Superior temporal gyrus (tissue), 1 donor: ENCODE results near the gene ZSWIM5.
"Not testable (repeated sequence)": the region's sequence is repeated elsewhere in the genome, so short reads cannot be mapped to it uniquely, and the experiment has no call there.

Experiments
- DNase-seq: peaks from one replicate; pipeline ENCODE4 v3.0.0-alpha.2; 2016; ENCODE audit errors: extremely low spot score

The ZSWIM5 gene

DNA sequence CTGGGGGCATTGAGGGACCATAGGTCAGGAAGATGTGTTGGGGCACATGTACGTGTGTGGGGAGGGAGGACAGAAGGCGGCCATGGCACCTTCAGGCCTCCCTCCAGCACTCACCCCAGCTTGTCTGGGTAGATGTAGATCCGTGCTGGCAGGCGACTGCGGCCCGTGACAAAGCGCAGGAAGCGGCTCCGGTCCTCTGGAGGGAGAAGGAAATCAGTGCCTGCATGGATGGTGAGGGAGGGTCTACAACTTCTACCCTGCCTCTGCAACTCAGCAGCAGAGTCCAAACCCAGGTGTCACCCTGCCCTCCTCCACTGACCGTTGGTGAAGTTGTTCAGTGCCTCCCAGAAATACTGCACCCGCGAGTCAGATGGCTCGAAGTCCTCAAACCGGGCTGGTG lies 202.7 kb downstream of the ZSWIM5 start:
- no peak for DNase-seq

DNA sequence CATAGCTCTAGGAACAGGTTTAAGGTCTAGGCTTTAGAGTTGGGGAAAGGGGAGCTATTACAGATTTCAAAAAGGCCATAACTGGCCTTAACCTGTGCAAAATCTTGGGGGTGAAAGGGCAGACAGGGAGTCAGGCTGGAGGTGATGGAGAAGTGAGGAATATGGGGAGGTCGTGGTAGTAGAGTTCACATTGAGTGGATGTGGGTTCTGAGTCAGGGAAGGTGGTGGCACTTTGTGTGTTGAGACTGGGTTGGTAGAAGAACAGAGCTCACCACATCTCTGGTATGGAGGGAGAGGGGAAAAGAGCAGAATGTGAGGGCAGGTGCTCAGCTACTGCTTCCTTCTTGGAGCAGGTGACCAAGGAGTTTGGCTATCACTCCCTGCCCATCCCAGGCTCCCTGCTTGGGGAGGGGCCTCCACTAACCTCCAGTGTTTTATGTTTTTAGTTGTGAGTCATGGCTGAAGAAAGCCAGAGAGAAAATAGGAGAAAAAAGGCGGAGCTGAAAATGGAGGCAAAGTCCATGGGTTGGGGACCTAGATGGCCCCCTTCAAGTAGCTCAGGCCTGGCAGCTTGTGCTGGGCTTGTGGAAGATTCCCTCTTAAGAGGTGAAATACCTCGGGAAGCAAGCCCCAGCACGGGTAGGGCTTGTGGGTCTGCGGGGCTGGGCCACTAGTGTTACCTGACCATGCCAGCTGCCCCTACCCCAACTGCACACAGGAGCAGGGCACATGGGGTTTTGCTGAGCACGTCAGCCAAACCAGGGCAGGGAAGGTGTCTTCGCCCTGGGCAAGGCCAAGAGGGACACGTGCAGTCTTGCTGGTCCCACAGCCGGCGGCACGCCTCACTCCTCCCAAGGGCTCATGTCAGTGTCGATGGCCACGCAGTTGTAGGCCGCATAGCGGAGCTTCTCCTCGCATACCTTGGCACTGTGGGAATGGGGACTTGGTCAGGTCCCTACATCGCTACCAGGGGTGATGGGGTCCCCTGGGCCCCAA lies 203.5 kb downstream of the ZSWIM5 start:
- no peak for DNase-seq

DNA sequence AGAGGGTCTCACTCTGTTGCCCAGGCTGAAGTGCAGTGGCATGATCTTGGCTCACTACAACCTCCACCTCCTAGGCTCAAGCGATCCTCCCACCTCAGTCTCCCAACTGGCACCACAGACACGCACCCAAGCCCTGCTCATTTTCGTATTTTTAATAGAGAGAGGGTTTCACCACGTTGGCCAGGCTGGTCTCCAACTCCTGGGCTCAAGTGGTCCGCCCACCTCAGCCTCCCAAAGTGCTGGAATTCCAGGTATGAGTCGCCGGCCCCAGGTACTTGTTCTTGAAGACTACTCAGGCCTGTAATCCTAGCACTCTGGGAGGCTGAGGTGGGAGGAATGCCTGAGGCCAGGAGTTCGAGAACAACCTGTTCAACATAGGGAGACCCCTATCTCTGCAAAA lies 204.8 kb downstream of the ZSWIM5 start:
- DNase-seq, result not testable (repeated sequence)

DNA sequence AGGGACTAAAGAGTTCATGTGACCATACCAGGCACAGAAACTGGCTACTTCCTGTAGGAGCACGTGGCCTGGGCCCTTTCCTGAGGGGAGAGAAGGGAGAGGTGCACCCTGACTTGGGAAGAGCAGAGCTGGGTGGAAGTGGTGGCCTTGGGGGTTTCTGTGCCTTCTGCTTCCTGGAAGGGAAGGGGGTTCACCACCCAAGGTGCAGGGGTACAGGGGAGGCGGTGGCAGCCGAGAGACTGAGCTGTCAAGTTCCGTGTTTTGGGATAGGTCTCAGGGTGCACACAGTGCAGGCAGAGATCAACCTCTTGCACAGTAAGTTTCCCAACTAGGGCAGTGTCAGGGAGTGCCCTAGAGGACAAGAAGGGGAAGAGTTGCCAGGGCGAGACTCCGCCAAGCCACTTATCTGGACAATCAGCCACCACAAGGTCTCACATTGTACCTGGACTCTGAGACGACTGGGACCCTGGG lies 205.4 kb downstream of the ZSWIM5 start:
- DNase-seq, result no peak

DNA sequence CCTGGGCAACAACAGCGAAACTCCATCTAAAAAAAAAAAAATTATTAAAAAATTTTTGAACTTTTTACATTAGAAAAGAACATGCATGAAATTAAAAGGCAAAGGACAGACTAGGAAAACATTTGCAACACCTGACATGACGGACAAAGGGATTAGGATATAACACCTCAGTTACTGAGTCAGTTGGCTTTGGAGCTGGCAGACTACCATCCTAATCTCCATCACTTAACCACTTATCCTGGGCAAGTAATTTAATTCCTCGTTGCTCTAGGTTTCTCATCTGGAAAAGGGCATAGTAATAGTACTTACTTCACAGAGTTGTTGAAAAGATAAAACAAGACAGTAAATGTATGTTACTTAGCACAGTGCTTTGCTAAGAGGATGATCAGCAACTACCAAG lies 207.2 kb downstream of the ZSWIM5 start:
- no peak for DNase-seq

DNA sequence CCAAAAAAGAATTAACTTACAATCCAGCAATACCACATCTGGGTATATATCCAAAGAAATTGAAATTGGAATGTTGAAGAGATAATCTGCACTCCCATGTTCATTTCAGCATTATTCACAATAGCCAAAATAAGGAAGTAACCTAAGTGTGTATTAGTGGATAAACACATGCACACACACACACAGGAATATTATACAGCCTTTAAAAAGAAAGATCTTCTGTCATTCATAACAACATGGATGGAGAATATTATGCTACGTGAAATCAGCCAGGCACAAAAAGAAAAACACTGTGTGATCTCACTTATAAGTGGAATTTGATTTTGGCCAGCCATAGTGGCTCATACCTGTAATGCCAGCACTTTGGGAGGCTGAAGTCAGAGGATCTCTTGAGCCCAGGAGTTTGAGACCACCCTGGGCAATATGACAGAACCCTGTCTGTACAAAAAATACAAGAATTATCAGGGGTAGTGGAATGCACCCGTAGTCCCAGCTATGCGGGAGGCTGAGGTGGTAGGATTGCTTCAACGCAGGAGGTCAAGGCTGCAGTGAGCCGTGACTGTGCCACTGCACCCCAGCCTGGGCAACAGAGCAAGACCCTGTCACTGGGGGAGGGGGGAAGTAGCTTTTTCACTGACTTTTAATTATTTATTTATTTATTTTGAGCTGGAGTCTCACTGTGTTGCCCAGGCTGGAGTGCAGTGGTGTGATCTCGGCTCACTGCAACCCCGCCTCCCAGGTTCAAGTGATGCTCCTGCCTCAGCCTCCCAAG lies 210.8 kb downstream of the ZSWIM5 start:
- DNase-seq, result no peak

DNA sequence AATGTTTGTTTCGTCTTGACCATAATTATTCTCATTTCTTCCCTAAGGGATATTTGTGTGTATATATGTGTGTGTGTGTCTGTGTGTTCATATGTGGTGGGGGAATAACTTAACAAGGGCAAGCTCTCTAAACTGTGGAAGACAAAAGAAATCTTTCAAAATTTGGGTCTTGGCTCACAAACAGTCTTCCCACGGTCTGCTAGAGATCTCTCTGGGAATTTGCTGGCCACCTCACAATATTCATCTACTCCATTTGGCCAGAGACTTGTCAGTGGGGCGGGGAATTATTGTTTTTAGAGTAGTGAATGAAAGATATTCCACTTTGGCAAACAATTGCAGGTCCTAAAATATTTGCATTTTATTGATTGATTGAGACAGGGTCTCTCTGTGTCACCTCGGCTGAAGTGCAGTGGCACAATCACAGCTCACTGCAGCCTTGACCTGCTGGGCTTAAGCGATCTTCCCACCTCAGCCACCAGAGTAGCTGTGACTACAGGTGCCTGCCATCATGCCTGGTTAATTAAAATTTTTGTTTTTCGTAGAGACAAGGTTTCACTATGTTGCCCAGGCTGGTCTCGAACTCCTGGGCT lies 212.0 kb downstream of the ZSWIM5 start:
- DNase-seq, result no peak

DNA sequence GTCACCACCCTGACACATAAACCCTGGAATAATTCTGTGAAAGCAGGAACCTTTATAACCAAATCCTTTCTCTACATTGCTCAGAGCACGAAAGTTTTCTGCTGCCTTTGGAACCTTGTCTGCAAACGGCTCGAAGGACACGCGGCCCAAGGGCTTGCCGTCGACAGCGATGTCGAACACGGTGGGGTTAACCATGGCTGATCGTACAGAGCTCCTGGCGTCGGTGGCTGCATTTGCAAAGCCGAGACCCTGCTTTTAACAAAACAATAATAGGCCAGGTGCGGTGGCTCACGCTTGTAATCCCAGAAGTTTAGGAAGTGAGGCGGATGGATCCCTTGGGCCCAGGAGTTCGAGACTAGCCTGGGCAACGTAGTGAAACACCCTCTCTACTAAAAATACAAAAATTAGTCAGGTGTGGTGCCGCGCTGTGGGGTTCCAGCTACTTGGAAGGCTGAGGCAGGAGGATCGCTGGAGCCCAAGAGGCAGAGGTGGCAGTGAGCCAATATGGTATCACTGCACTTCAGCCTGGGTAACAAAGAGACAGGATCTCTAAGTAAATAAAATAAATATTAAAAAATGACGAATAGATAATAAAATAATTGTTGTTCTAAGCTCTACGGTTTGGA lies 217.8 kb downstream of the ZSWIM5 start:
- DNase-seq, result no peak

DNA sequence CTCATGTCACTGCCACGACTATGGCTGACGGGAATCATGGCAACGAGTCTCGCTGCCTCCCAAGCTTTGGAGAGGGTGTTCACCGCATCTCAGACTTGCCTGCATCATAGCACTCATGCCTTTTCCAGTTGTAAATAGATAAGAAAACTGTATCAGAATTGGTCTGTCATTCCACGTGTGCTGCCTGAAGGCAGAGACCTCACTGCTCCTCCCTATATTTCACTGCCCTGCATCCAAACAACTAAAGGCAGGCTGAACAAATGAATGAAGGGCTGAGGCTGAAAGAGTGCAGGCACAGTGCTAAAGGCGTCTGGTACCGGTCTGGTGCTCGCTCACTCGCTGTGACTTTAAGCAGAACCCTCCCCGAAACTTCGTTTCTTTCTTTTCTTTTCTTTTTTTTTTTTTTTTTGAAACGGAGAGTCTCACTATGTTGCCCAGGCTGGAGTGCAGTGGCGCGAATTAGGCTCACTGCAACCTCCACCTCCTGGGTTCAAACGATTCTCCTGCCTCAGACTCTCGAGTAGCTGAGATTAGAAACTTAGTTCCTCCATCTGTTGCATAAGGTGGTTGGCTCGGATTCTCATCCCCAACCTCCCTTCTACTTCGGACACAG lies 220.6 kb downstream of the ZSWIM5 start:
- no peak for DNase-seq

DNA sequence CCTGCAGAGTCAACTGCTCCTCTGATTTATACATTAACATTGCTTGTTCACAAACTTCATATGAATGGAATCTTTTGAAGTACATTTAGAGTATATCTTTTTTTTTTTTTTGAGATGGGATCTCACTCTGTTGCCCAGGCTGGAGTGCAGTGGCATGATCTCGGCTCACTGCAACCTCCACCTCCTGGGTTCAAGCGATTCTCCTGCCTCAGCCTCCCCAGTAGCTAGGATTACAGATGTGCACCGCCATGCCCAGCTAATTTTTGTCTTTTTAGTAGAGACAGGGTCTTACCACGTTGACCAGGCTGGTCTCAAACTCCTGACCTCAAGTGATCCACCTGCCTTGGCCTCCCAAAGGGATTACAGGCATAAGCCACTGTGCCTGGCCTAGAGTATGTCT lies 229.0 kb downstream of the ZSWIM5 start:
- DNase-seq, result not testable (repeated sequence)

DNA sequence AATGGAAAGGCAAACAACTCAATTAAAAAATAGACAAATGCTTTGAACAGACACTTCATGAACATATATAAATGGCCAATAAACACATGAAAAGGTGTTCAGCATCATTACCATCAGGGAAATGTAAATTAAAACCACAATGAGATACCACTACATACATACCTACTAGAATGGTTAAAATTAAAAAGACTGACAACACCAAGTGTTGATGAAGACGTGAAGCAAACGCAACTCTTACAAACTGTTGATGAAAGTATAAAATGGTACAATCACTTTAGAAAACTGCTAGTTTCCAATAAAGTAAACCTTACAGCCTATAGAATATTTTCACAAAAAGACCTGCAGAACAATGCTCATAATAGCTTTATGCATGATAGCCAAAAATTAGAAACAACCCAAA lies 230.2 kb downstream of the ZSWIM5 start:
- DNase-seq, result no peak

DNA sequence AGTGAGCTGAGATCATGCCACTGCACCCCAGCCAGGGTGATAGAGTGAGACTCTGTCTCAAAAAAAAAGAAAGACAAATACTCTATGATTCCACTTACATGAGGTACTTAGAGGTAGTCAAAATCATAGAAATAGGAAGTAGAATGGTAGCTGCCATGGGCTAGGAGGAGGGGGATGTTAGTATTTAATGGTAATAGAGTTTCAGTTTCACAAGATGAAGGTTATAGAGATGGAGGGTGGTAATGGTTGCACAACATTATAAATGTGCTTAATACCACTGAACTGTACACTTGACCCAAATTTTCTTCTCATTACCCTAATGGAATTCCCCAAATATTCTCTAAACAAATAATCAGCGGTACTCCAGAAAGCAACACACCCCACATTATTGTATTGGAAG lies 232.8 kb downstream of the ZSWIM5 start:
- no peak for DNase-seq

DNA sequence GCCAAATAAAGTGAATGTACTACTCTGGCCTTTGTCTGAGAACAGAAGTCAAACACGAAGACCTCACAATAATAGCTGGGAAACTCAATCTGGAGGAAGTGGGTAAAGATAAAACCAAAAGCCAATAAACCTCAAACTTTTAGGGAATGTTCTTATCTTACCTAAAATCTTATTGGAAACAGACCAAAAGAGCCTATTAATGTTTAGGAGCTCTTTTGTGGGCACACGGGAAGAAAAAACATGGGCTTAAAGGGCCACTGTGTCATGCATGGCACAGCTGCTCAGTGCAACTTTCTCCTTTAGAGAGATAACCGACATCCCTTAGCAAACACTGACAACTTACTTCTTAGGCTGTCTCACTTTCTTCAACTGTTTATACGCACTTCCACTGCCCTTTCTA lies 236.1 kb downstream of the ZSWIM5 start:
- DNase-seq, result no peak
